ENCODE results near the gene ZNF574.
A peak's percentile ranks its signal among the peaks of the same experiment; 100 is the strongest.
"Not testable (repeated sequence)": the region's sequence is repeated elsewhere in the genome, so short reads cannot be mapped to it uniquely, and the experiment has no call there.

ZNF574 gene

GRCh38 chr19:42075616-42076379 lies at the start of gene ZNF574:
ZNF574 (plus strand) TSS chr19:42076166; CDS start chr19:42078607, 2,441 bp downstream.
- DNase-seq, result peak; percentile 92

GRCh38 chr19:42028304-42029216 lies 47.4 kb upstream of the ZNF574 start:
- DNase-seq, result no peak

- no peak for DNase-seq
Observed at GRCh38 chr19:42030645-42031440, 45.1 kb upstream of the ZNF574 start.

- no peak for DNase-seq
Observed at GRCh38 chr19:42032431-42032830, 43.5 kb upstream of the ZNF574 start.

- no peak for DNase-seq
Observed at GRCh38 chr19:42033413-42033812, 42.6 kb upstream of the ZNF574 start.

GRCh38 chr19:42034640-42035391 lies 41.1 kb upstream of the ZNF574 start:
- not testable (repeated sequence) for DNase-seq

GRCh38 chr19:42037649-42038048 lies 38.3 kb upstream of the ZNF574 start:
- no peak for DNase-seq

GRCh38 chr19:42038666-42039065 lies 37.3 kb upstream of the ZNF574 start:
- DNase-seq, result no peak

- no peak for DNase-seq
Observed at GRCh38 chr19:42040031-42040430, 35.9 kb upstream of the ZNF574 start.

GRCh38 chr19:42040491-42040890 lies 35.5 kb upstream of the ZNF574 start:
- not testable (repeated sequence) for DNase-seq

- DNase-seq, result no peak
Observed at GRCh38 chr19:42042455-42043170, 33.4 kb upstream of the ZNF574 start.

- DNase-seq, result no peak
Observed at GRCh38 chr19:42045575-42045974, 30.4 kb upstream of the ZNF574 start.

- DNase-seq, result no peak
Observed at GRCh38 chr19:42048992-42049391, 27.0 kb upstream of the ZNF574 start.

GRCh38 chr19:42051166-42052115 lies 24.5 kb upstream of the ZNF574 start:
- DNase-seq, result no peak

- no peak for DNase-seq
Observed at GRCh38 chr19:42052241-42052863, 23.6 kb upstream of the ZNF574 start.

GRCh38 chr19:42053037-42053935 lies 22.7 kb upstream of the ZNF574 start:
- DNase-seq, result no peak

- no peak for DNase-seq
Observed at GRCh38 chr19:42054205-42054604, 21.8 kb upstream of the ZNF574 start.

GRCh38 chr19:42057846-42058245 lies 18.1 kb upstream of the ZNF574 start:
- DNase-seq, result no peak

- no peak for DNase-seq
Observed at GRCh38 chr19:42059196-42059595, 16.8 kb upstream of the ZNF574 start.
